HL-60/S4 treated with retinoic acid at 250 ng/mL for 4 days and 3 days (cell line): ENCODE measurements around the gene ACMSD.
"Not testable (repeated sequence)": the region's sequence is repeated elsewhere in the genome, so short reads cannot be mapped to it uniquely, and the experiment has no call there.

Experiments
- in situ Hi-C: fragments of 300-500 bp; cut with MboI; formaldehyde crosslinking; loops from 2 replicates; pipeline ENCODE4 v1.7.0; 2022; ENCODE audit warnings: low sequenced_read_pairs

ACMSD gene

DNA sequence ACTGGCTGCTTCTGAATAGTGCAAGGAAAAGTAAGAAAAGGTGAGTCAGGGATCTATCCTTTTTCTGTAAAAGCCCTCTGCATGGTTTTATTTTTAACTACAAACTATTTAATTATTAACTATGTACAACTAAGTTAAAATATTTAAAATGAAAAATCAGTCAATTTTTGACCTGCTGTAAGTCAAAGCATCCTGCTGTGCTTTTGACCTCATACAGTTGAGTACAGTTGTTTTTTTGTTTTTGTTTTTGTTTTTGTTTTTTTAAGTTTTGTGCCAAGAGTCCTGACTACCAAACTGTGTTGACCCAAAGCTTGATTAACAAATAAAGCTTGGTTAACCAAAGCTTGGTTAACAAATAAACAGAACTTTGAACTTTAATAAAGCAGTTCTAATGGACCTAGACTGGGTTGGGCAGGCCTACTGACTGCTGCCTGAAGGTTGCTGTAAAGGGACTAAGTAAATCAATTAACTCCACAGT lies at the start of gene ACMSD:
TSS of gene ACMSD (plus strand) at position 474 of the 478 bp plus-strand sequence. CDS start 67 bp downstream, outside the sequence.
- in situ Hi-C loops = no loop called here

DNA sequence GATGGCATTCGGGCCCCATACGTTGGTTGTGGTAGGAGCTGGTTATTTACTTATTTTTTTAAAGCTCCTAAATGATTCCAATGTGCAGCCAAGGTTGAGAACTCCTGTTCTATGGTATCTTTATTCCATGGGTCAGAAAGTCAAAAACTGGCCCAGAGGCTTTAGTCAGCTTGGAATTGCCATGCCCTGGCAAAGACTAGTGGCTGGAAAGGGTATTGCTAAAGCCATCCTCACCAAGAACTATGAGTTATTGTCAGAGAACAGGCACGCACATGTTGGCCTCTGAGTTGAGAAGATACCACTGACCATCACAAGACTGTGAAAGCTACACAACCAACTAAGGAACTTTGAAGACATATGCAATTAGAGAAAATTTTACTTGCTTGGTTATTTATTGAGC lies 47.9 kb upstream of the ACMSD start:
- in situ Hi-C loops = no loop called here

GRCh38 chr2:134791616-134792015 lies 46.8 kb upstream of the ACMSD start:
- in situ Hi-C loops = no loop called here

- in situ Hi-C loops = no loop called here
Measured at GRCh38 chr2:134792186-134792585, 46.2 kb upstream of the ACMSD start.

GRCh38 chr2:134795765-134796164 lies 42.7 kb upstream of the ACMSD start:
- in situ Hi-C loops = no loop called here

DNA sequence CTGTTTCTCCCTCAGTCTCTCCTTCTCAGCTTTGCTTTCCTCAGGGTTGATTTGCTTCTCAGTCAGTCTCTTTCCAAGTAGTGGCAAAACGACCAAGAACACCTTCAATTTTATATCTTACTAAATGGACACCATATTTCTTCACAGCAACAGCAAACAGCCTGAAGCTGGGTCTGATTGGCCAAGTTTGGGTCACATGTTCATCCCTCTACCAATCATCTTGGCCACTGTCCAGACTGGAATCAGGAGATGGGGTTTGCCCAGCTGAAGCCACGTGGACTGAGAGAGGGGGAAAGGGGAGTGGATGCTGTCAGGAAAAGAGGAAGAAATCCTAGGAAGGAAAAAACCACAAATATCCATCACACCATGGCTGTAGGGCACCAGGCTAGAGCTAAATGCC lies 42.0 kb upstream of the ACMSD start:
- in situ Hi-C loops = no loop called here

- in situ Hi-C loops = no loop called here
Measured at GRCh38 chr2:134799936-134800335, 38.5 kb upstream of the ACMSD start.

GRCh38 chr2:134800341-134800740 lies 38.1 kb upstream of the ACMSD start:
- in situ Hi-C loops = no loop called here

- in situ Hi-C loops = not testable (repeated sequence)
Measured at GRCh38 chr2:134803609-134804405, 34.6 kb upstream of the ACMSD start.

GRCh38 chr2:134815741-134816140 lies 22.7 kb upstream of the ACMSD start:
- in situ Hi-C loops = no loop called here

DNA sequence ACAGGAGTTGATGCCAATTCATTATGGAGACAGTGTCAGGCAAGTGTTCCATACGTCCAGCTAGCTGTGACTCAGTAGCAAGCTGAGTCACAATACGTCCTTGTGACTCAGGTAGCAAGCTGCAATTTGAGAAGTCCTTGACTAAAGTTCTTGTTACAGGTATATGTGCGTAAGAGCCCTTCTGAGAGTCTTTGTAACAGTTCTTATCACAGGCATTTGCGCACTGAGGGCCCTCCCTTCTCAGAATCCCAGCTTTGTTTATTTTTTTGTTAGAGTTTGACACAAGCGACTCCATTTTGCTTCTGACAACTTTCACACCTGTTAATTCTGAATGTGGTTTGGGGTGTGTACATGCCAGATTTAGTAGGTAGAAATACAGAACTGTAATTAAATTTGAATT lies 20.1 kb upstream of the ACMSD start:
- in situ Hi-C loops = no loop called here

GRCh38 chr2:134819334-134819733 lies 19.1 kb upstream of the ACMSD start:
- in situ Hi-C loops = no loop called here

DNA sequence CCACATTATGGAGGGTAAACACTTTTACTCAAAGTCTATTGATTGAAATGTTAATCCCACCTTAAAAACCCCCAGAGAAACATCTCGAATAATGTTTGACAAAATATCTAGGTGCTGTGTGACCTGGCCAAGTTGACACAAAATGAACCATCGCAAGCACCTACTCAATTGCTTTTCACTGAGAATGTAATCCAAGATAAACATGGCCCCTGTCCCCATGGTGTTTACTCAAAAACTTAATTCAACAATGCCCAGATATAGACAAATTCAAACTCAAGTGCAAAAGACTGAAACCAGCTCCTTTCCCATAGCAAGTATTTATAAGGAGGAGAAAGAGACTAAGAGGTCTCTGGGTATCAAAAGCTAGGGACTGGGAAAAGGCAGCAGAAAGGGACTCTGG lies 15.0 kb upstream of the ACMSD start:
- in situ Hi-C loops = no loop called here

GRCh38 chr2:134823832-134824231 lies 14.6 kb upstream of the ACMSD start:
- in situ Hi-C loops = no loop called here

DNA sequence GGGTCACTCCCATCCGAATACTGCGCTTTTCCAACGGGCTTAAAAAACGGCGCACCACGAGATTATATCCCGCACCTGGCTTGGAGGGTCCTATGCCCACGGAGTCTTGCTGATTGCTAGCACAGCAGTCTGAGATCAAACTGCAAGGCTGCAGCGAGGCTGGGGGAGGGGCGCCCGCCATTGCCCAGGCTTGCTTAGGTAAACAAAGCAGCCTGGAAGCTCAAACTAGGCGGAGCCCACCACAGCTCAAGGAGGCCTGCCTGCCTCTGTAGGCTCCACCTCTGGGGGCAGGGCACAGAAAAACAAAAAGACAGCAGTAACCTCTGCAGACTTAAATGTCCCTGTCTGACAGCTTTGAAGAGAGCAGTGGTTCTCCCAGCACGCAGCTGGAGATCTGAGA lies 12.7 kb upstream of the ACMSD start:
- in situ Hi-C loops = not testable (repeated sequence)

GRCh38 chr2:134835471-134835870 lies 2.9 kb upstream of the ACMSD start:
- in situ Hi-C loops = no loop called here

- in situ Hi-C loops = no loop called here
Measured at GRCh38 chr2:134836986-134837385, 1.4 kb upstream of the ACMSD start.

DNA sequence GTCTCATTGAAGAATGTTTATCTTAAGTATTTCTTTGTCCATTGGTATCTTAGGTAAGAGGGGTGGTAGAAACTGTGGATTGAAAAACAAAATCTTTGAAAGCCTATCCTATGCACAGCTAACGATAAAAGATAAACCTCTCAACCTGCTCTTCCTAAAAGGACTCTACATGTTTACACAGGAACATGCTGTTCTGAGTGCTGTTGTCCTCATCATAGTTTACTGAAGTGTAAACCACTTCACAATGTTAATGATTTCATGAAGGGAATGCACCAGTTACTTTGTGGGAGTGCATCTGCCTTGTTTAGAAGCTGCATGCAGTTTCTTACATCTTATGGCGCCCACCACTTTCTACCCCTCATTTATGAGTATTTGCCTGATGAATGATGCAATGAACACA lies 1.2 kb downstream of the ACMSD start:
- in situ Hi-C loops = no loop called here

DNA sequence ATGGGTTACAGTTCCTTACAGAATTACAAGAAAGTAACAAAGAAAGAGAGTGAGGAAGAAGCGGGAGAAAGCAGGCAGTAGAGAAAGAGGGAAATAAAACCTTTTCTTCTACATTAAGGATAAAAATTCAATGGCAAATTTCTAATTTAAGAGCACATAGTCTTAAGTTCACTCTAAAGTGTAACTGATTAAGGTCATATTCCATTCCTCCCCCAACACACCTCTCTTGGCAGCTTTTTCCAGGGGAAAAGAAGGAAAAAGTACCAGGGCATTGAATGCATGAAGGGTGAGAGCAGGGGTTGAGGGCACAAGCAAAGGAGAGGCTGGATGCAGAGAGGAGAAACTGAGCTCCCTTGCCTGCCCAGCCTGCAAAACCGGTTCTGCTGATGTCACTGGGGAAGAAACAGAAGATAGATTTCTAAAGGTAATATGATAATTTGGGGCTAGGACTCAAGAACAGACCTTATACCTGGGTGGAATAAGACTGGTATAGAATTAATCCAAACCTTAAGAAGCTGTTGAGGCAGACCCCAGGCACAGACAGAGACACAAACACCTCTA lies 4.6 kb downstream of the ACMSD start:
- in situ Hi-C loops = no loop called here

DNA sequence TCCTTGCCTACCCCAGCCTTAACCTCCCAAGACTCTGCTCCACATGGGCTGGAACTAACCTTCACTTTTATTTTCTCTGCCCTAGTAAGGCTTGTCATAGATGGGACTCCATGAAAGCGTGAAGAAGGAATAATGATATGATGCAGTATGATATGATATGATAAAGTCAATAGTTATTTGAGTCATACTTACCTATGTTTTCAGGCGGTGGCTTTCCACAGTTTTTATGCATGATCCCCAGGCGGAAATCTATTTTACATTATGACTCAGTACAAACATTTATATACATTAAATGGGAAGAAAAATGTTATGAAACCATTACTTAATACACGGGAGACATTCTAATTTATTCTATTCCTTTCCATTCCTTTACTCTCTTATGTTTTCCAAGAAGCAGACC lies 5.6 kb downstream of the ACMSD start:
- in situ Hi-C loops = no loop called here

DNA sequence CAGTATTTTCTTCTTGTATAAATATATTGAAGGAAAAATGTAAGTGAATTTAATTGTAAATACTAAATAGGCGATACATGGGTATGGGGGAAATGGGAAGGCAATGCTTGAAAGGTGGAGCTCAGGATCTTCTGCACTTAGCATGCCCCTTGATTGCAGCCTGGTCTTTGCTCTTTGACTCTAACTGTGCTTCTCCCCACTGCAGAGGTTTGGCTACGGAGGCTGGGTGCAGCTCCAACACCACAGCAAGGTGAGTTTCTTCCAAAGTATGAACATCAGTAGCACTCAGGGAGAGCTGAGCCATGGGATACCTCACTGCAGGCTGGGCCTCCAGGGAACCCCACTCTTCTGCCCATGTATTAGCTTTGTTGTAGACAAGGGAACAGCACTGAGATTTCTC lies 6.6 kb downstream of the ACMSD start:
- in situ Hi-C loops = no loop called here

- in situ Hi-C loops = no loop called here
Measured at GRCh38 chr2:134845719-134846118, 7.3 kb downstream of the ACMSD start.

DNA sequence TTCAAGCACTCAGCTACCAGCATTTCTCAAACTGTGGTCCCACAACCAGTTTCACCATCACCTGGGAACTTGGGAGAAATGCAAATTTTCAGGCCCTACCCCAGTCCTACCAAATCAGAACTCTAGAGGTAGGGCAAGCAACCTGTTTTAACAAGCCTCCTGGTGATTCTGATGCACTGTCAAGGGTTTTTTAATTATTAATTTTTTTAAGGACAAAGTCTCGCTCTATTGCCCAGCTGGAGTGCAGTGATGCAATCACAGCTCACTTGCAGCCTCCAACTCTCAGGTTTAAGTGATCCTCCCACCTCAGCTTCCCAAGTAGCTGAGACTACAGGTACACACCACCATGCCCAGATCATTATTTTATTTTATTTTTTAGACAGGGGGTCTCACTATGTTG lies 7.8 kb downstream of the ACMSD start:
- in situ Hi-C loops = no loop called here
